Ramos (cell line): Measurements from ENCODE around the gene TTC23.

Source experiments
- in situ Hi-C: fragments of 300-500 bp; cut with MboI; formaldehyde crosslinking; loops from one replicate; pipeline ENCODE4 v1.14.3; 2022; ENCODE audit warnings: low sequenced_read_pairs; ENCODE audit not compliant: unreplicated experiment

The TTC23 gene

GRCh38 chr15:99168601-99169580 lies 80.5 kb downstream of the TTC23 start:
- in situ Hi-C loops, result no loop called here

- in situ Hi-C loops, result no loop called here
Observed at GRCh38 chr15:99167640-99168039, 81.7 kb downstream of the TTC23 start.

GRCh38 chr15:99167201-99167600 lies 82.2 kb downstream of the TTC23 start:
- in situ Hi-C loops, result no loop called here

GRCh38 chr15:99165956-99166689 lies 83.3 kb downstream of the TTC23 start:
- in situ Hi-C loops, result no loop called here

- in situ Hi-C loops, result no loop called here
Observed at GRCh38 chr15:99165020-99165790, 84.2 kb downstream of the TTC23 start.

- in situ Hi-C loops, result no loop called here
Observed at GRCh38 chr15:99164119-99164518, 85.3 kb downstream of the TTC23 start.

- in situ Hi-C loops, result no loop called here
Observed at GRCh38 chr15:99163271-99164062, 85.9 kb downstream of the TTC23 start.

- in situ Hi-C loops, result no loop called here
Observed at GRCh38 chr15:99158626-99159412, 90.6 kb downstream of the TTC23 start.

GRCh38 chr15:99157456-99157855 lies 91.9 kb downstream of the TTC23 start:
- in situ Hi-C loops, result no loop called here

- in situ Hi-C loops, result no loop called here
Observed at GRCh38 chr15:99155961-99156443, 93.4 kb downstream of the TTC23 start.

GRCh38 chr15:99154271-99154670 lies 95.1 kb downstream of the TTC23 start:
- in situ Hi-C loops, result no loop called here

GRCh38 chr15:99153026-99153535 lies 96.3 kb downstream of the TTC23 start:
- in situ Hi-C loops, result no loop called here

GRCh38 chr15:99151156-99151555 lies 98.2 kb downstream of the TTC23 start:
- in situ Hi-C loops, result no loop called here

GRCh38 chr15:99149366-99149765 lies 100.0 kb downstream of the TTC23 start:
- in situ Hi-C loops, result no loop called here

- in situ Hi-C loops, result no loop called here
Observed at GRCh38 chr15:99148851-99149276, 100.5 kb downstream of the TTC23 start.

GRCh38 chr15:99146661-99147060 lies 102.7 kb downstream of the TTC23 start:
- in situ Hi-C loops, result no loop called here

- in situ Hi-C loops, result no loop called here
Observed at GRCh38 chr15:99145778-99146177, 103.6 kb downstream of the TTC23 start.

- in situ Hi-C loops, result no loop called here
Observed at GRCh38 chr15:99145005-99145404, 104.4 kb downstream of the TTC23 start.
